Measurements from ENCODE around the gene ATP8B3. TPM values are rescaled to one million over a fixed set of nuclear protein-coding genes. Genes with fewer than 3 reads are reported as not detected.
A peak's percentile ranks its signal among the peaks of the same experiment; 100 is the strongest.

Gene ATP8B3
- total and polyA plus RNA-seq, 2 of the 13 experiments (the other 11 are each of a cell fraction or from before 2014, with no cell fraction given), result 2.6 to 5.9 TPM

DNA sequence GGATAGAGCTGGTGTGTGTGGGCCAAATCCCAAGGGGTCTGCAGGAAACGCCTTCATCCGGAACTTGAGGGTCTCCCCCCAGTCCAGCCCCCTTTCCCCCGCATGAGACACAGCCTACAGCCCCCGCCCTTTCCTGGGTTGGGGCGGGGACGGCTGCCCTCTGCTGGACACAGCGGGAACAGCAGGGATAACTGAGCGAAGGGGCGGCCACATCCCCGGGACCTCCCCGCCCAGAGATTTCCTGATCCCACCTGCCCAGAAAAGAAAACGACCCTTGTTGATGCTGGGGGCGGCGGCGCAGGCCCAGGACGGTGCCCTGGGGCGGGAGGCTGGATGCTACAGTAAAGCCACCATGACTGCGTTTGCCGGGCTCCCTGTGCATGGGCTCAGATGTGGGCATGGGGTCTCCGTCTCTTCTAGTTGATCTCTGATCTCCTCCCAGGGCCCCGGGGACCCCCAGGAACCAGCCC lies 44.6 kb downstream of the ATP8B3 start (continued):
- TF ChIP-seq ZNF10 (CRISPR knock-in tag; IDR thresholded peaks at IDR 0.05; ENCODE audit: borderline replicate concordance, low read depth), result no peak
- TF ChIP-seq KLF13 (CRISPR knock-in tag; IDR thresholded peaks at IDR 0.05), result no peak
- no peak for TF ChIP-seq KAT8 (CRISPR knock-in tag; IDR thresholded peaks at IDR 0.05)
- no peak for TF ChIP-seq KDM5A (IDR thresholded peaks at IDR 0.05; ENCODE audit: borderline replicate concordance, low read length)
- TF ChIP-seq, protein P1, sequence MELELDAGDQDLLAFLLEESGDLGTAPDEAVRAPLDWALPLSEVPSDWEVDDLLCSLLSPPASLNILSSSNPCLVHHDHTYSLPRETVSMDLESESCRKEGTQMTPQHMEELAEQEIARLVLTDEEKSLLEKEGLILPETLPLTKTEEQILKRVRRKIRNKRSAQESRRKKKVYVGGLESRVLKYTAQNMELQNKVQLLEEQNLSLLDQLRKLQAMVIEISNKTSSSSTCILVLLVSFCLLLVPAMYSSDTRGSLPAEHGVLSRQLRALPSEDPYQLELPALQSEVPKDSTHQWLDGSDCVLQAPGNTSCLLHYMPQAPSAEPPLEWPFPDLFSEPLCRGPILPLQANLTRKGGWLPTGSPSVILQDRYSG (CRISPR knock-in tag; IDR thresholded peaks at IDR 0.05), result no peak
- no peak for TF ChIP-seq ZSCAN21 (CRISPR knock-in tag; IDR thresholded peaks at IDR 0.05; ENCODE audit: borderline replicate concordance)
- TF ChIP-seq ZBTB8A (CRISPR knock-in tag; IDR thresholded peaks at IDR 0.05; ENCODE audit: borderline replicate concordance, low read depth), result no peak
- no peak for TF ChIP-seq PHF21A (CRISPR knock-in tag; IDR thresholded peaks at IDR 0.05)
- TF ChIP-seq, protein P2, sequence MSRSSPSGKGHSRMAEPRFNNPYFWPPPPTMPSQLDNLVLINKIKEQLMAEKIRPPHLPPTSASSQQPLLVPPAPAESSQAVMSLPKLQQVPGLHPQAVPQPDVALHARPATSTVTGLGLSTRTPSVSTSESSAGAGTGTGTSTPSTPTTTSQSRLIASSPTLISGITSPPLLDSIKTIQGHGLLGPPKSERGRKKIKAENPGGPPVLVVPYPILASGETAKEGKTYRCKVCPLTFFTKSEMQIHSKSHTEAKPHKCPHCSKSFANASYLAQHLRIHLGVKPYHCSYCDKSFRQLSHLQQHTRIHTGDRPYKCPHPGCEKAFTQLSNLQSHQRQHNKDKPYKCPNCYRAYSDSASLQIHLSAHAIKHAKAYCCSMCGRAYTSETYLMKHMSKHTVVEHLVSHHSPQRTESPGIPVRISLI (CRISPR knock-in tag; IDR thresholded peaks at IDR 0.05; ENCODE audit: borderline replicate concordance), result no peak
- TF ChIP-seq, protein P3, sequence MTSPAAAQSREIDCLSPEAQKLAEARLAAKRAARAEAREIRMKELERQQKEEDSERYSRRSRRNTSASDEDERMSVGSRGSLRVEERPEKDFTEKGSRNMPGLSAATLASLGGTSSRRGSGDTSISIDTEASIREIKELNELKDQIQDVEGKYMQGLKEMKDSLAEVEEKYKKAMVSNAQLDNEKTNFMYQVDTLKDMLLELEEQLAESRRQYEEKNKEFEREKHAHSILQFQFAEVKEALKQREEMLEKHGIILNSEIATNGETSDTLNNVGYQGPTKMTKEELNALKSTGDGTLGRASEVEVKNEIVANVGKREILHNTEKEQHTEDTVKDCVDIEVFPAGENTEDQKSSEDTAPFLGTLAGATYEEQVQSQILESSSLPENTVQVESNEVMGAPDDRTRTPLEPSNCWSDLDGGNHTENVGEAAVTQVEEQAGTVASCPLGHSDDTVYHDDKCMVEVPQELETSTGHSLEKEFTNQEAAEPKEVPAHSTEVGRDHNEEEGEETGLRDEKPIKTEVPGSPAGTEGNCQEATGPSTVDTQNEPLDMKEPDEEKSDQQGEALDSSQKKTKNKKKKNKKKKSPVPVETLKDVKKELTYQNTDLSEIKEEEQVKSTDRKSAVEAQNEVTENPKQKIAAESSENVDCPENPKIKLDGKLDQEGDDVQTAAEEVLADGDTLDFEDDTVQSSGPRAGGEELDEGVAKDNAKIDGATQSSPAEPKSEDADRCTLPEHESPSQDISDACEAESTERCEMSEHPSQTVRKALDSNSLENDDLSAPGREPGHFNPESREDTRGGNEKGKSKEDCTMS (CRISPR knock-in tag; conservative IDR thresholded peaks at IDR 0.05), result no peak
- no peak for TF ChIP-seq SMARCC2 (IDR thresholded peaks at IDR 0.05)
- TF ChIP-seq, protein P4, sequence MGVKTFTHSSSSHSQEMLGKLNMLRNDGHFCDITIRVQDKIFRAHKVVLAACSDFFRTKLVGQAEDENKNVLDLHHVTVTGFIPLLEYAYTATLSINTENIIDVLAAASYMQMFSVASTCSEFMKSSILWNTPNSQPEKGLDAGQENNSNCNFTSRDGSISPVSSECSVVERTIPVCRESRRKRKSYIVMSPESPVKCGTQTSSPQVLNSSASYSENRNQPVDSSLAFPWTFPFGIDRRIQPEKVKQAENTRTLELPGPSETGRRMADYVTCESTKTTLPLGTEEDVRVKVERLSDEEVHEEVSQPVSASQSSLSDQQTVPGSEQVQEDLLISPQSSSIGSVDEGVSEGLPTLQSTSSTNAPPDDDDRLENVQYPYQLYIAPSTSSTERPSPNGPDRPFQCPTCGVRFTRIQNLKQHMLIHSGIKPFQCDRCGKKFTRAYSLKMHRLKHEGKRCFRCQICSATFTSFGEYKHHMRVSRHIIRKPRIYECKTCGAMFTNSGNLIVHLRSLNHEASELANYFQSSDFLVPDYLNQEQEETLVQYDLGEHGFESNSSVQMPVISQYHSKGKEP (CRISPR knock-in tag; IDR thresholded peaks at IDR 0.05), result no peak
- TF ChIP-seq CHD4 (IDR thresholded peaks at IDR 0.05; ENCODE audit: borderline replicate concordance, low read length), result no peak
- no peak for TF ChIP-seq ZNF451 (CRISPR knock-in tag; IDR thresholded peaks at IDR 0.05)
- 0 out of 2 replicates have a peak, but pooled peaks have one; percentile 15 for TF ChIP-seq FOXO1 (CRISPR knock-in tag; IDR thresholded peaks at IDR 0.05)
- no peak for TF ChIP-seq ZNF260 (CRISPR knock-in tag; IDR thresholded peaks at IDR 0.05; ENCODE audit: borderline replicate concordance, low read depth)
- TF ChIP-seq ZIK1 (CRISPR knock-in tag; IDR thresholded peaks at IDR 0.05; ENCODE audit: borderline replicate concordance, low read depth), result no peak
- TF ChIP-seq, protein P5, sequence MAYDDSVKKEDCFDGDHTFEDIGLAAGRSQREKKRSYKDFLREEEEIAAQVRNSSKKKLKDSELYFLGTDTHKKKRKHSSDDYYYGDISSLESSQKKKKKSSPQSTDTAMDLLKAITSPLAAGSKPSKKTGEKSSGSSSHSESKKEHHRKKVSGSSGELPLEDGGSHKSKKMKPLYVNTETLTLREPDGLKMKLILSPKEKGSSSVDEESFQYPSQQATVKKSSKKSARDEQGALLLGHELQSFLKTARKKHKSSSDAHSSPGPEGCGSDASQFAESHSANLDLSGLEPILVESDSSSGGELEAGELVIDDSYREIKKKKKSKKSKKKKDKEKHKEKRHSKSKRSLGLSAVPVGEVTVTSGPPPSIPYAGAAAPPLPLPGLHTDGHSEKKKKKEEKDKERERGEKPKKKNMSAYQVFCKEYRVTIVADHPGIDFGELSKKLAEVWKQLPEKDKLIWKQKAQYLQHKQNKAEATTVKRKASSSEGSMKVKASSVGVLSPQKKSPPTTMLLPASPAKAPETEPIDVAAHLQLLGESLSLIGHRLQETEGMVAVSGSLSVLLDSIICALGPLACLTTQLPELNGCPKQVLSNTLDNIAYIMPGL (CRISPR knock-in tag; IDR thresholded peaks at IDR 0.05; ENCODE audit: borderline replicate concordance in 1 of 2, low read depth in 1 of 2), result 0 out of 4 replicates have a peak, but pooled peaks of 1 of the 2 experiments have one; percentile 26
- TF ChIP-seq RCOR2 (CRISPR knock-in tag; IDR thresholded peaks at IDR 0.05), result no peak
- TF ChIP-seq, protein P6, sequence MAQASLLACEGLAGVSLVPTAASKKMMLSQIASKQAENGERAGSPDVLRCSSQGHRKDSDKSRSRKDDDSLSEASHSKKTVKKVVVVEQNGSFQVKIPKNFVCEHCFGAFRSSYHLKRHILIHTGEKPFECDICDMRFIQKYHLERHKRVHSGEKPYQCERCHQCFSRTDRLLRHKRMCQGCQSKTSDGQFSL (CRISPR knock-in tag; IDR thresholded peaks at IDR 0.05), result no peak
- TF ChIP-seq ZNF709 (CRISPR knock-in tag; IDR thresholded peaks at IDR 0.05), result no peak
